NB4 (cell line): ENCODE measurements around the gene MTREX.

Experiments used
- POLR2A ChIP-seq: IDR thresholded peaks from 2 replicates; pipeline ENCODE4 v1.6.1; 2011; ENCODE audit warnings: mild to moderate bottlenecking; ENCODE audit not compliant: insufficient read length; ENCODE audit errors: extremely low read depth
- TF ChIP-seq, protein P1 (sequence below): IDR thresholded peaks from one replicate; pipeline ENCODE4 v1.5.1; 2012; ENCODE audit warnings: low read depth, low read length
- TF ChIP-seq, protein P2 (sequence below): IDR thresholded peaks from 2 replicates; pipeline ENCODE4 v1.6.1; 2011; ENCODE audit warnings: low read depth, low read length

DNA sequence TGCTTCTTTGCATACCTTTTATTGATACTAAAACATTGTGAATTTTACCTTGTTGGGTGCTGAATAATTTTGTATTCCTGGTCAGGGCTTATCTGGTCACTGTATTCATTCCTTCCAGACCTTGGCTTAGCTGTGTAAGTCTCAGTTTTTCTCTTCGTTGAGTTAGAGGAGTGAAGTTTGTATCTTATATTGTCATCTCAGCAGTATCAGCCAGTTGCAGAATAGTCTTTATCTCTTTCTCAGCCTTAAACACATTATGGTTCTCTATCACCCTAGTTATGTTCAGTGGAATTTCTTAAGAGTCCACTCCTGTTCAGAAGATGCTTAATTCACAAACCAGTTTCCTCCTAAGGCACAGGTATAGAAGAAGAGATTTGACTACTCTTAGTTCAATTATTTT lies 25.2 kb downstream of the MTREX start:
- TF ChIP-seq, protein P1, sequence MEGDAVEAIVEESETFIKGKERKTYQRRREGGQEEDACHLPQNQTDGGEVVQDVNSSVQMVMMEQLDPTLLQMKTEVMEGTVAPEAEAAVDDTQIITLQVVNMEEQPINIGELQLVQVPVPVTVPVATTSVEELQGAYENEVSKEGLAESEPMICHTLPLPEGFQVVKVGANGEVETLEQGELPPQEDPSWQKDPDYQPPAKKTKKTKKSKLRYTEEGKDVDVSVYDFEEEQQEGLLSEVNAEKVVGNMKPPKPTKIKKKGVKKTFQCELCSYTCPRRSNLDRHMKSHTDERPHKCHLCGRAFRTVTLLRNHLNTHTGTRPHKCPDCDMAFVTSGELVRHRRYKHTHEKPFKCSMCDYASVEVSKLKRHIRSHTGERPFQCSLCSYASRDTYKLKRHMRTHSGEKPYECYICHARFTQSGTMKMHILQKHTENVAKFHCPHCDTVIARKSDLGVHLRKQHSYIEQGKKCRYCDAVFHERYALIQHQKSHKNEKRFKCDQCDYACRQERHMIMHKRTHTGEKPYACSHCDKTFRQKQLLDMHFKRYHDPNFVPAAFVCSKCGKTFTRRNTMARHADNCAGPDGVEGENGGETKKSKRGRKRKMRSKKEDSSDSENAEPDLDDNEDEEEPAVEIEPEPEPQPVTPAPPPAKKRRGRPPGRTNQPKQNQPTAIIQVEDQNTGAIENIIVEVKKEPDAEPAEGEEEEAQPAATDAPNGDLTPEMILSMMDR = no peak
- no peak for TF ChIP-seq POLR2A
- TF ChIP-seq, protein P2, sequence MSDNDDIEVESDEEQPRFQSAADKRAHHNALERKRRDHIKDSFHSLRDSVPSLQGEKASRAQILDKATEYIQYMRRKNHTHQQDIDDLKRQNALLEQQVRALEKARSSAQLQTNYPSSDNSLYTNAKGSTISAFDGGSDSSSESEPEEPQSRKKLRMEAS = no peak
